PC-9 (cell line): ENCODE measurements around the gene SLC28A2.

Experiments used
- EZH2 ChIP-seq: fragments of 200-600 bp; sonication (generic); IDR thresholded peaks from 2 replicates; pipeline ENCODE4 v1.8.0; 2017; ENCODE audit warnings: antibody characterized with exemption, low read depth
- TF ChIP-seq, protein P1 (sequence below): fragments of 200-600 bp; sonication (generic); conservative IDR thresholded peaks from 2 replicates; pipeline ENCODE4 v1.6.1; 2017; ENCODE audit warnings: mixed run types, antibody characterized with exemption, mild to moderate bottlenecking, moderate library complexity

DNA sequence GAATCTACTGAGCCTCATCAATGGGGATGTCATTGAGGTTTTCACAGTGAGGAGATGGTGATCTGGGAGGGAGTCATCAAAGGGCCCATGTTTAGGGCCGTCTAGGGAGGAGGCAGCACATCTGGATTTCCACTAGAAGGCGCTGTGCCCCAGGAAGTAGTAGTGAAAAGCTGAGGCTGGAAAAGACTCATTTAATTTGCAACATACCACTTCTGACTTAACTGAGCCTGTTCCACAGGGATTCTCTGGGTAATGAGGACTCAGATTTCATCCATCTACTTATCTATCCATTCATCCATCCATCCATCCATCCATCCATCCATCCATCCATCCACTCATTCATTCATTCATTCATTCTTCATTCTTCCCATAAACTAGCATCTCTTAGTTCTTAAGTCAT, 46.8 kb upstream of the SLC28A2 start:
- TF ChIP-seq, protein P1, sequence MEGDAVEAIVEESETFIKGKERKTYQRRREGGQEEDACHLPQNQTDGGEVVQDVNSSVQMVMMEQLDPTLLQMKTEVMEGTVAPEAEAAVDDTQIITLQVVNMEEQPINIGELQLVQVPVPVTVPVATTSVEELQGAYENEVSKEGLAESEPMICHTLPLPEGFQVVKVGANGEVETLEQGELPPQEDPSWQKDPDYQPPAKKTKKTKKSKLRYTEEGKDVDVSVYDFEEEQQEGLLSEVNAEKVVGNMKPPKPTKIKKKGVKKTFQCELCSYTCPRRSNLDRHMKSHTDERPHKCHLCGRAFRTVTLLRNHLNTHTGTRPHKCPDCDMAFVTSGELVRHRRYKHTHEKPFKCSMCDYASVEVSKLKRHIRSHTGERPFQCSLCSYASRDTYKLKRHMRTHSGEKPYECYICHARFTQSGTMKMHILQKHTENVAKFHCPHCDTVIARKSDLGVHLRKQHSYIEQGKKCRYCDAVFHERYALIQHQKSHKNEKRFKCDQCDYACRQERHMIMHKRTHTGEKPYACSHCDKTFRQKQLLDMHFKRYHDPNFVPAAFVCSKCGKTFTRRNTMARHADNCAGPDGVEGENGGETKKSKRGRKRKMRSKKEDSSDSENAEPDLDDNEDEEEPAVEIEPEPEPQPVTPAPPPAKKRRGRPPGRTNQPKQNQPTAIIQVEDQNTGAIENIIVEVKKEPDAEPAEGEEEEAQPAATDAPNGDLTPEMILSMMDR: peak; percentile 76
- TF ChIP-seq EZH2: no peak
